GM23338 (cell line): Measurements from ENCODE around the gene SETDB2. TPM values are rescaled to one million over a fixed set of nuclear protein-coding genes. Genes with fewer than 3 reads are reported as not detected.

Experiments used
- ATAC-seq: fragments of 200-7000 bp; cut with Tn5 transposase; 3 replicates; pipeline ENCODE4 v1.9.1; 2020
- DNase-seq: peaks from one replicate; pipeline ENCODE4 v3.0.0-alpha.2; 2015; ENCODE audit warnings: low spot score
- H2AFZ ChIP-seq: fragments of 200-600 bp; sonication (generic); 2 replicates; pipeline ENCODE4 v1.8.0; 2016; ENCODE audit warnings: antibody characterized with exemption, mild to moderate bottlenecking, moderate library complexity
- H3F3A ChIP-seq: fragments of 200-600 bp; sonication (generic); replicated peaks from 2 replicates; pipeline ENCODE4 v1.8.0; 2017; ENCODE audit warnings: antibody characterized with exemption, mixed run types, low read depth
- H3K27ac ChIP-seq: fragments of 200-600 bp; sonication (generic); 2 replicates; pipeline ENCODE4 v1.6.1; 2016; ENCODE audit warnings: low read depth
- H3K27me3 ChIP-seq: fragments of 200-600 bp; sonication (generic); 2 replicates; pipeline ENCODE4 v1.8.0; 2016; ENCODE audit warnings: mild to moderate bottlenecking, mixed run types, moderate library complexity; ENCODE audit not compliant: insufficient read depth
- H3K36me3 ChIP-seq: fragments of 200-600 bp; sonication (generic); 2 replicates; pipeline ENCODE4 v1.8.0; 2016; ENCODE audit warnings: mild to moderate bottlenecking; ENCODE audit not compliant: insufficient read depth
- H3K4me1 ChIP-seq: fragments of 200-600 bp; sonication (generic); 2 replicates; pipeline ENCODE4 v1.8.0; 2016; ENCODE audit warnings: mild to moderate bottlenecking, moderate library complexity; ENCODE audit not compliant: insufficient read depth
- H3K4me2 ChIP-seq: fragments of 200-600 bp; sonication (generic); 2 replicates; pipeline ENCODE4 v1.7.1; 2017; ENCODE audit warnings: mixed run types
- H3K4me3 ChIP-seq: fragments of 200-600 bp; sonication (generic); 2 replicates; pipeline ENCODE4 v1.6.1; 2016; ENCODE audit warnings: mixed run types
- H3K79me2 ChIP-seq: fragments of 200-600 bp; sonication (generic); replicated peaks from 2 replicates; pipeline ENCODE4 v1.8.0; 2017; ENCODE audit warnings: mild to moderate bottlenecking; ENCODE audit not compliant: insufficient read depth
- H3K9me2 ChIP-seq: fragments of 200-600 bp; sonication (generic); 2 replicates; pipeline ENCODE4 v1.8.0; 2017; ENCODE audit not compliant: insufficient read depth
- H4K20me1 ChIP-seq: fragments of 200-600 bp; sonication (generic); replicated peaks from 2 replicates; pipeline ENCODE4 v1.8.0; 2017; ENCODE audit warnings: mild to moderate bottlenecking; ENCODE audit not compliant: insufficient read depth
- H3K27ac Mint-ChIP-seq: 2 replicates; pipeline ENCODE4 v1.8.0; 2020; ENCODE audit warnings: inconsistent platforms, mild to moderate bottlenecking, moderate library complexity, mixed read lengths
- H3K27me3 Mint-ChIP-seq: 3 replicates; pipeline ENCODE4 v1.8.0; 2022; ENCODE audit warnings: low read depth, mild to moderate bottlenecking, moderate library complexity, mixed read lengths, inconsistent platforms; ENCODE audit not compliant: insufficient read depth, poor library complexity
- H3K36me3 Mint-ChIP-seq: 3 replicates; pipeline ENCODE4 v1.8.0; 2021; ENCODE audit warnings: low read depth, mild to moderate bottlenecking, inconsistent platforms, moderate library complexity, mixed read lengths
- H3K4me1 Mint-ChIP-seq: 3 replicates; pipeline ENCODE4 v1.8.0; 2020; ENCODE audit warnings: mild to moderate bottlenecking, inconsistent platforms, mixed read lengths
- H3K4me3 Mint-ChIP-seq: 3 replicates; pipeline ENCODE4 v1.8.0; 2021; ENCODE audit warnings: moderate library complexity, mild to moderate bottlenecking, inconsistent platforms, mixed read lengths
- H3K9me3 Mint-ChIP-seq: 3 replicates; pipeline ENCODE4 v1.8.0; 2020; ENCODE audit warnings: moderate library complexity, mild to moderate bottlenecking, inconsistent platforms, mixed read lengths
- CREB1 ChIP-seq: fragments of 250-450 bp; sonication (Bioruptor Pico); IDR thresholded peaks from 2 replicates; pipeline ENCODE4 v1.5.0; 2020; ENCODE audit warnings: low read depth, mild to moderate bottlenecking, moderate library complexity
- CTCF ChIP-seq, 2 experiments: fragments of 200-600 bp in 1 of 2; sonication (generic) in 1 of 2; conservative IDR thresholded peaks; 2 replicates each; pipeline versions ENCODE4 v1.5.1 to v1.6.1; 2016 to 2017; ENCODE audit warnings: antibody characterized with exemption in 2 of 2, low read depth in 2 of 2, mild to moderate bottlenecking in 2 of 2, moderate library complexity in 1 of 2
- ETS1 ChIP-seq: IDR thresholded peaks from 2 replicates; pipeline ENCODE4 v1.6.1; 2016; ENCODE audit warnings: antibody characterized with exemption
- EZH2 ChIP-seq: fragments of 200-600 bp; sonication (generic); IDR thresholded peaks from one replicate; pipeline ENCODE4 v1.8.0; 2017; ENCODE audit warnings: antibody characterized with exemption, mild to moderate bottlenecking, low read depth; ENCODE audit not compliant: unreplicated experiment
- EZH2phosphoT487 ChIP-seq: fragments of 200-600 bp; sonication (generic); IDR thresholded peaks from one replicate; pipeline ENCODE4 v1.8.1; 2018; ENCODE audit warnings: antibody characterized with exemption; ENCODE audit not compliant: unreplicated experiment
- JUNB ChIP-seq: IDR thresholded peaks from one replicate; pipeline ENCODE4 v1.6.1; 2016; ENCODE audit warnings: antibody characterized with exemption; ENCODE audit not compliant: unreplicated experiment
- NANOG ChIP-seq: IDR thresholded peaks from 2 replicates; pipeline ENCODE4 v1.6.1; 2016; ENCODE audit warnings: antibody characterized with exemption, borderline replicate concordance
- POLR2AphosphoS5 ChIP-seq: IDR thresholded peaks from 2 replicates; pipeline ENCODE4 v1.6.1; 2016; ENCODE audit warnings: antibody characterized with exemption, low read depth
- REST ChIP-seq: IDR thresholded peaks from one replicate; pipeline ENCODE4 v1.6.1; 2018; ENCODE audit warnings: antibody characterized with exemption; ENCODE audit not compliant: unreplicated experiment
- STAT1 ChIP-seq: IDR thresholded peaks from one replicate; pipeline ENCODE4 v1.6.1; 2016; ENCODE audit warnings: antibody characterized with exemption; ENCODE audit not compliant: unreplicated experiment
- ZNF114 ChIP-seq: fragments of 250-450 bp; sonication (Bioruptor Pico); IDR thresholded peaks from 2 replicates; pipeline ENCODE4 v1.5.0; 2020; ENCODE audit warnings: mild to moderate bottlenecking, moderate library complexity
- ZNF331 ChIP-seq: fragments of 250-450 bp; sonication (Bioruptor Pico); IDR thresholded peaks from 2 replicates; pipeline ENCODE4 v1.5.0; 2020; ENCODE audit warnings: low read depth, mild to moderate bottlenecking, moderate library complexity
- ZNF462 ChIP-seq: fragments of 250-450 bp; sonication (Bioruptor Pico); IDR thresholded peaks from 2 replicates; pipeline ENCODE4 v1.5.0; 2020; ENCODE audit warnings: mild to moderate bottlenecking, moderate library complexity
- polyA plus RNA-seq: library from polyadenylated mRNA; unstranded; fragments of >200 nt; fragmentation: Nextera tagmentation; extraction: Ambion mirVana; gene quantifications from 2 replicates; pipeline ENCODE4 v1.2.1, GENCODE V29; 2016
- total RNA-seq: library from RNA; depleted of rRNA; stranded (reverse); fragments of >200 nt; shearing (Covaris generic); gene quantifications from 2 replicates; pipeline ENCODE4 v1.2.3, GENCODE V29; 2014

The SETDB2 gene
- total and polyA plus RNA-seq, 2 experiments from 2014 or later, result 4.6 to 5.8 TPM

GRCh38 chr13:49464621-49465325, 20.7 kb downstream of the SETDB2 start:
- H3K36me3 Mint-ChIP-seq, result peaks cover 46% of the 10 kb centered on the region
- Histone ChIP-seq H4K20me1 (no peaks in the 10 kb centered on the region), H3K36me3 (peaks cover 21% of the 10 kb centered on the region; the same call in 1 of the 2 replicates), H3K4me2 (no peak overlapping the region), H3K27me3 (no peaks in the 10 kb centered on the region), H3K4me1 (no peaks in the 10 kb centered on the region), H3F3A (no peaks in the 10 kb centered on the region), H3K27ac (no peak overlapping the region), H3K4me3 (no peak overlapping the region), H3K79me2 (no peaks in the 10 kb centered on the region), H2AFZ (no peak overlapping the region), H3K9me2 (no peaks in the 10 kb centered on the region)
- ATAC-seq, result no peak
- no peak overlapping the region for H3K4me3 Mint-ChIP-seq
- no peaks in the 10 kb centered on the region for H3K4me1 Mint-ChIP-seq
- DNase-seq, result no peak
- H3K27ac Mint-ChIP-seq, result no peak overlapping the region
- peaks cover 32% of the 10 kb centered on the region for H3K9me3 Mint-ChIP-seq
- H3K27me3 Mint-ChIP-seq, result peaks cover under 1% of the 10 kb centered on the region
- no peak for TF ChIP-seq ZNF462 (CRISPR knock-in tag)
- TF ChIP-seq ETS1, result no peak
- TF ChIP-seq NANOG, result no peak
- no peak for TF ChIP-seq POLR2AphosphoS5
- TF ChIP-seq REST, result no peak
- no peak for TF ChIP-seq ZNF331 (CRISPR knock-in tag)
- no peak for TF ChIP-seq JUNB
- no peak for TF ChIP-seq STAT1
- TF ChIP-seq ZNF114 (CRISPR knock-in tag), result no peak
- no peak for TF ChIP-seq EZH2phosphoT487
- TF ChIP-seq EZH2, result no peak
- TF ChIP-seq CTCF (conservative IDR thresholded peaks at IDR 0.05; ENCODE audit: low read depth in 2 of 2), result no peak
- TF ChIP-seq CREB1, result no peak
